HUES6 (cell line): Measurements from ENCODE around the gene TCEAL8.

Experiments used
- H3K27ac ChIP-seq: 2 replicates; pipeline ENCODE4 v1.7.0; 2013; ENCODE audit warnings: low read depth, mild to moderate bottlenecking, low read length, inconsistent platforms
- H3K27me3 ChIP-seq: 2 replicates; pipeline ENCODE4 v1.6.1; 2013; ENCODE audit warnings: low read length; ENCODE audit not compliant: control insufficient read depth, insufficient read depth
- H3K36me3 ChIP-seq: 2 replicates; pipeline ENCODE4 v1.6.1; 2013; ENCODE audit warnings: low read length; ENCODE audit not compliant: control insufficient read depth, insufficient read depth
- H3K4me1 ChIP-seq: 2 replicates; pipeline ENCODE4 v1.6.1; 2013; ENCODE audit warnings: low read length; ENCODE audit not compliant: control insufficient read depth, insufficient read depth
- H3K4me3 ChIP-seq: 2 replicates; pipeline ENCODE4 v1.5.1; 2013; ENCODE audit warnings: low read depth, low read length
- H3K9ac ChIP-seq: one replicate; pipeline ENCODE4 v1.6.1; 2013; ENCODE audit warnings: mild to moderate bottlenecking, low read length
- H3K9me3 ChIP-seq: 2 replicates; pipeline ENCODE4 v1.6.1; 2013; ENCODE audit warnings: low read depth, low read length; ENCODE audit not compliant: control insufficient read depth, insufficient read depth

Gene TCEAL8

GRCh38 chrX:103254921-103255493 is at the start of gene TCEAL8:
Gene TCEAL8 (minus strand): TSS chrX:103255155. CDS start chrX:103253979, 1,176 bp downstream.
- no peaks in the 10 kb centered on the region for H3K9me3 ChIP-seq
- peak within 1 kb of the TSS; percentile 93 for H3K9ac ChIP-seq
- peak within 1 kb of the TSS; percentile 85 for H3K27ac ChIP-seq
- peaks cover 11% of the 10 kb centered on the region; the same call in 1 of the 2 replicates for H3K27me3 ChIP-seq
- H3K4me1 ChIP-seq, result peaks cover 31% of the 10 kb centered on the region
- peaks cover 17% of the 10 kb centered on the region for H3K36me3 ChIP-seq
- peak within 1 kb of the TSS; percentile 87 for H3K4me3 ChIP-seq

DNA sequence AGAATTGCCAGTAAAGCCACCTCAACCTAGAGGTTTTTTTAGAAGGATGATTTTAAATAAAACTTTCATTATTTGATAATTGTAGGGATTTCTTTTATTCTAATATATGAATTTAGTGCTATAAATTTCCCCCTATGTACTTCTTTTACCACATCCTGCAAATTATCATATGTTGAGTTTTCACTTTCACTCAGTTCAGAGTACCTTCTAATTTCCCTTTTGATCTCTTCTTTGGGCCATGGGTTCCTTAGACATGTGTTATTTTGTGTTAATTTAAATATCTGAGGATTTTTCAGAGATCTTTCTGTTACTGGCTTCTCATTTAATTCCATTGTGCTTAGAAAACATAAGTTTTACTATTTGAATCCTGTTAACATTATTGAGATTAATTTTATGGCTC is 49.8 kb upstream of the TCEAL8 start:
- Histone ChIP-seq H3K4me1 (no peaks in the 10 kb centered on the region), H3K27me3 (peaks cover 14% of the 10 kb centered on the region), H3K27ac (no peak overlapping the region), H3K9ac (no peak overlapping the region), H3K36me3 (no peaks in the 10 kb centered on the region; the same call in 1 of the 2 replicates), H3K4me3 (no peak overlapping the region), H3K9me3 (no peaks in the 10 kb centered on the region)

DNA sequence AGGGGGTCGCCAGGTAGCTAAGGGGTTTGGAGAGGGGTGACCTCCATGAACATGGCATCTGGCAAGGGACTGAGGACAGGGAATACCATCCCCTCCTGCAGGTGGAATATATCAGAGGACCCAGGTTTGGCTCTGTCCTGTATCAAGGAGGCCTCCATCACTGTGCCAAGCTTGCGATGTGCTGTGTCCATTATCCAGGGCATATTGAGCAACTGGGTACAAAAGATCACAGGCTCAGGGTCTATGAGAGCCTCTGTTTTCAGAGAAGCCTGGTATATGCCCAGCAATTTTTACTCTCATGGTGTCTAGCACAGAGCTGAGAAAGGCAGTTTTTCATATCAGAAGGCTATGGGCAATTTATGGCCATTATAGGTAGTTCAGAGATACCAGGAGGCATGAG is 38.2 kb upstream of the TCEAL8 start:
- Histone ChIP-seq H3K4me3 (no peak overlapping the region), H3K9me3 (peaks cover 5% of the 10 kb centered on the region; the same call in 1 of the 2 replicates), H3K36me3 (no peaks in the 10 kb centered on the region), H3K27me3 (peaks cover 22% of the 10 kb centered on the region; the same call in 1 of the 2 replicates), H3K27ac (no peak overlapping the region), H3K4me1 (peaks cover 13% of the 10 kb centered on the region; the same call in 1 of the 2 replicates), H3K9ac (no peak overlapping the region)

GRCh38 chrX:103279624-103280023 is 24.7 kb upstream of the TCEAL8 start:
- Histone ChIP-seq H3K36me3 (no peaks in the 10 kb centered on the region), H3K9me3 (peaks cover 7% of the 10 kb centered on the region), H3K4me3 (no peak overlapping the region), H3K27ac (no peak overlapping the region), H3K27me3 (peaks cover 36% of the 10 kb centered on the region), H3K4me1 (peaks cover 4% of the 10 kb centered on the region; the same call in 1 of the 2 replicates), H3K9ac (no peak overlapping the region)

DNA sequence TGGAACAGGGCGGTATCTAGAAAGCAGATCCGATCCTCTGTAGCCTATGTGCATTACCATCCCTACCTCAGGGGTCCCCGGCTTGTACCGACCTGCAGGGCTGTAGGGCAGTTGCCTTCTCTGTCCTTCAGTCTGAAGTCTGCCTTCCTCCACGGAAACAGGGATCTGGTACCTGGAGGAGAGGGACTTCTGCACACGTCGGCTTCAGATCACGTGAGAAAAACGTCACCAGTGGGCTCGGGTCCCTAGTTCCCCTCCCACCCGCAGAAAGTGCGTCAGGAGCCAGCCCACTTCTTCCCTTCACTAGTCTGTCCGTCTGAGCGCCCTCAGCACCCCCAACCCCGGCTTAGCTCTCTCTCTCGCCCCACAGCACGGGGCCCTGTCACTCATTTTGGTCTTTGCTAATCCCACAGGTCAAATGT is 21.6 kb upstream of the TCEAL8 start, which contains the start of gene TCEAL5:
Gene TCEAL5, minus strand, starts transcription at position 170 of the 422 bp plus-strand sequence. CDS start 2,187 bp downstream, outside the sequence.
- Histone ChIP-seq H3K4me1 (peaks cover 4% of the 10 kb centered on the region; the same call in 1 of the 2 replicates), H3K27ac (no peak within 1 kb of the TSS), H3K9me3 (no peaks in the 10 kb centered on the region; the same call in 1 of the 2 replicates), H3K36me3 (no peaks in the 10 kb centered on the region), H3K4me3 (peak within 1 kb of the TSS; percentile 20), H3K27me3 (peaks cover 45% of the 10 kb centered on the region), H3K9ac (no peak within 1 kb of the TSS)

- H3K4me3 ChIP-seq, result peak overlapping the region; percentile 20
- no peak overlapping the region for H3K27ac ChIP-seq
- H3K9ac ChIP-seq, result no peak overlapping the region
- H3K4me1 ChIP-seq, result peaks cover 4% of the 10 kb centered on the region; the same call in 1 of the 2 replicates
- H3K27me3 ChIP-seq, result peaks cover 48% of the 10 kb centered on the region
- no peaks in the 10 kb centered on the region for H3K9me3 ChIP-seq
- no peaks in the 10 kb centered on the region for H3K36me3 ChIP-seq
These were observed 21.1 kb upstream of the TCEAL8 start for GRCh38 chrX:103275947-103276567.

- Histone ChIP-seq H3K27me3 (peaks cover 55% of the 10 kb centered on the region), H3K36me3 (no peaks in the 10 kb centered on the region), H3K9me3 (no peaks in the 10 kb centered on the region), H3K4me1 (peaks cover 4% of the 10 kb centered on the region; the same call in 1 of the 2 replicates), H3K27ac (no peak overlapping the region), H3K9ac (no peak overlapping the region), H3K4me3 (no peak overlapping the region)
These were observed 19.3 kb upstream of the TCEAL8 start for GRCh38 chrX:103274284-103274683.

DNA sequence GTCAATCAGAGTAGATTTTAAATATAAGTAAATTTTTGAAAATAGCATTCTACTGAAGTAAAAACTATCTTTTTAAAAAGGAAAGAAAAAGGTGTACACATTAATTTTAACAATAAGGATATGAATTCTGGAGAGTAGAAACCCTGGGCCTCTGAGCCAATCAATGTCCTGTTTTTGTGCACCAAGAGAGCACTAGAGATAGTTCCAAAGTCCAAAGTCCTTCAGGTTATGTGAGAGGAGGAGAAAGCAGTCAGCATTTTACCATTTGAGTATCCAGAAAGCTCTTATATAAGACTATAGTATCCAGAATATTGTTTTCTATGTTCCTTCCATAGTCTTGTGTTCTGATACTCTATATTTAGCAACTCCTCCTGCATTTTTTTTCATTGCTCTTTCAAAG is 3.3 kb upstream of the TCEAL8 start:
- Histone ChIP-seq H3K27me3 (peaks cover 18% of the 10 kb centered on the region; the same call in 1 of the 2 replicates), H3K9ac (no peak overlapping the region), H3K9me3 (no peaks in the 10 kb centered on the region), H3K4me3 (no peak overlapping the region), H3K36me3 (peaks cover 4% of the 10 kb centered on the region), H3K4me1 (peaks cover 13% of the 10 kb centered on the region), H3K27ac (no peak overlapping the region)

- Histone ChIP-seq H3K9me3 (no peaks in the 10 kb centered on the region), H3K27me3 (peaks cover 11% of the 10 kb centered on the region; the same call in 1 of the 2 replicates), H3K27ac (no peak overlapping the region), H3K4me1 (peaks cover 26% of the 10 kb centered on the region), H3K4me3 (no peak overlapping the region), H3K9ac (no peak overlapping the region), H3K36me3 (peaks cover 17% of the 10 kb centered on the region)
These were observed 1.7 kb upstream of the TCEAL8 start for GRCh38 chrX:103256651-103257050.

DNA sequence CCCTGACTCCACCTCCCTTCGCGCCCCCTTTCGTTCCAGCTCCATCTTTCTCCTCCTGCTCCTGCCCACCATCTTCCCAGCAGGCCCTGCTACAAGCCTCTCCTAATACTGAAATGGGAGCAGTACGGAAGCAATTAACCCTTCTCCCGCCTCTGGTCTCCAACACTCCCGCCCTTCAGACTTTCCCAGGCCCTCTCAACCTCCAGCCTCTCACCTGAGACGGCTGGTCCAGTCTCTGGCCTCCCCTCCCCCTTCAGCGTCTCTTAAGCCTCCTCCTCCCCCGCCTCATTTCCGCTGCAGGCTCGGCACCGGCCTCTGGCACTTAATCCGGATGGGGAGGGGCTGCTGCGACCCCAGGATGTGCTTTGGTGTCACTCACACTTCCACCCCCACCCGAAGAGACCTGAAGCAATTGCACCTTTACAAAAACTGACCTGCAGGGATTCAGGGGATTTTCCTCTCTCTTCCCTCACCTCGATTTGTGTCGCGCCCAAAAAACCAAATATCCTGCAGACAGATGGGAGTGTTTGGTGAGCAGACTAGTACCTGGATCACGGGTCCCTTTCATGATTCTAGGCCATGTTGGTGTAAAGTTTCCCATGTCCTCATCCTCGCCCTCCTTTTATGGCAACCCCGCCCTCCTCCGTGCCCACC is 657 bp downstream of the TCEAL8 start:
- Histone ChIP-seq H3K9ac (peak overlapping the region; percentile 93), H3K4me3 (peak overlapping the region; percentile 87), H3K27ac (peak overlapping the region; percentile 85), H3K27me3 (peaks cover 7% of the 10 kb centered on the region; the same call in 1 of the 2 replicates), H3K4me1 (peaks cover 31% of the 10 kb centered on the region), H3K36me3 (peaks cover 17% of the 10 kb centered on the region), H3K9me3 (no peaks in the 10 kb centered on the region)
